ENCODE data around the gene ATG16L2. TPM values are rescaled to one million over a fixed set of nuclear protein-coding genes. Genes with fewer than 3 reads are reported as not detected.

Gene ATG16L2
- total RNA-seq, 3 donors from 2014 or later, result 37.7 to 64.3 (median 52.5) TPM

GRCh38 chr11:72817966-72818365, 3.8 kb downstream of the ATG16L2 start:
- no peak for TF ChIP-seq CTCF (IDR thresholded peaks at IDR 0.05)
- Histone ChIP-seq H3K9me3 (no peaks in the 10 kb centered on the region), H3K4me1 (ENCODE audit: low read depth) (peaks cover 33% of the 10 kb centered on the region), H3K4me3 (no peak overlapping the region), H3K36me3 (ENCODE audit: low read depth) (no peaks in the 10 kb centered on the region)
- no peak for ATAC-seq
- intact Hi-C loops (cut with DNase I, micrococcal nuclease), result no loop called here
- DNase-seq, result no peak

GRCh38 chr11:72818971-72819370, 4.8 kb downstream of the ATG16L2 start:
- intact Hi-C loops (cut with DNase I, micrococcal nuclease), result no loop called here
- no peak overlapping the region for H3K4me3 ChIP-seq
- H3K4me1 ChIP-seq (ENCODE audit: low read depth), result peaks cover 27% of the 10 kb centered on the region
- ATAC-seq (no peak), DNase-seq (no peak)
- H3K9me3 ChIP-seq, result no peaks in the 10 kb centered on the region
- H3K36me3 ChIP-seq (ENCODE audit: low read depth), result no peaks in the 10 kb centered on the region
- no peak for TF ChIP-seq CTCF (IDR thresholded peaks at IDR 0.05)

GRCh38 chr11:72820439-72821139, 6.4 kb downstream of the ATG16L2 start:
- TF ChIP-seq CTCF (IDR thresholded peaks at IDR 0.05), result no peak
- no peaks in the 10 kb centered on the region for H3K36me3 ChIP-seq (ENCODE audit: low read depth)
- H3K9me3 ChIP-seq, result no peaks in the 10 kb centered on the region
- peaks cover 20% of the 10 kb centered on the region for H3K4me1 ChIP-seq (ENCODE audit: low read depth)
- no peak for ATAC-seq
- intact Hi-C loops (cut with DNase I, micrococcal nuclease), result no loop called here
- H3K4me3 ChIP-seq, result no peak overlapping the region
- no peak for DNase-seq

- intact Hi-C loops (cut with DNase I, micrococcal nuclease), result no loop called here
- peaks cover 15% of the 10 kb centered on the region for H3K4me1 ChIP-seq (ENCODE audit: low read depth)
- no peaks in the 10 kb centered on the region for H3K36me3 ChIP-seq (ENCODE audit: low read depth)
- DNase-seq, result peak; percentile 57 to 72 (median 72)
- TF ChIP-seq CTCF (IDR thresholded peaks at IDR 0.05), result no peak
- H3K9me3 ChIP-seq, result no peaks in the 10 kb centered on the region
- H3K4me3 ChIP-seq, result no peak overlapping the region
- ATAC-seq, result peak; percentile 67
Observed at GRCh38 chr11:72821221-72821919, 7.2 kb downstream of the ATG16L2 start.

- intact Hi-C loops (cut with DNase I, micrococcal nuclease), result no loop called here
- no peak overlapping the region for H3K4me3 ChIP-seq
- ATAC-seq (peak; percentile 94), DNase-seq (peak; percentile 92 to 96 (median 93))
- H3K4me1 ChIP-seq (ENCODE audit: low read depth), result peaks cover 10% of the 10 kb centered on the region
- TF ChIP-seq CTCF (IDR thresholded peaks at IDR 0.05), result no peak
- H3K36me3 ChIP-seq (ENCODE audit: low read depth), result no peaks in the 10 kb centered on the region
- no peaks in the 10 kb centered on the region for H3K9me3 ChIP-seq
Observed at GRCh38 chr11:72821920-72822799, 7.9 kb downstream of the ATG16L2 start.

Data from mucosa of descending colon (tissue), 3 donors.